Measurements from ENCODE around the gene LGR6.

- TF ChIP-seq ZFP3 (CRISPR knock-in tag; IDR thresholded peaks at IDR 0.05) (no peak), PATZ1 (CRISPR knock-in tag; IDR thresholded peaks at IDR 0.05; ENCODE audit: borderline replicate concordance) (no peak), ZFP30 (CRISPR knock-in tag; IDR thresholded peaks at IDR 0.05) (no peak), ZNF70 (CRISPR knock-in tag; IDR thresholded peaks at IDR 0.05) (no peak), ARNTL (CRISPR knock-in tag; IDR thresholded peaks at IDR 0.05; ENCODE audit: borderline replicate concordance, low read depth) (no peak), CREB5 (CRISPR knock-in tag; IDR thresholded peaks at IDR 0.05; ENCODE audit: low read depth) (no peak), CSRNP3 (CRISPR knock-in tag; IDR thresholded peaks at IDR 0.05) (no peak), CSDC2 (CRISPR knock-in tag; IDR thresholded peaks at IDR 0.05) (no peak), OSR1 (CRISPR knock-in tag; IDR thresholded peaks at IDR 0.05) (no peak), SNAI2 (CRISPR knock-in tag; IDR thresholded peaks at IDR 0.05) (no peak), PPARA (CRISPR knock-in tag; IDR thresholded peaks at IDR 0.05; ENCODE audit: borderline replicate concordance) (no peak)
Observed at GRCh38 chr1:202230939-202231645, 37.5 kb downstream of the LGR6 start.
